ENCODE measurements around the gene TRAF4.

The TRAF4 gene

GRCh38 chr17:28747051-28747691 is 3.4 kb downstream of the TRAF4 start:
- no peak for ATAC-seq
- TF ChIP-seq BACH2 (CRISPR knock-in tag; IDR thresholded peaks at IDR 0.05; ENCODE audit: borderline replicate concordance) = no peak
- no peak for TF ChIP-seq ARNTL (CRISPR knock-in tag; IDR thresholded peaks at IDR 0.05; ENCODE audit: borderline replicate concordance, low read depth)
- TF ChIP-seq GLIS3 (CRISPR knock-in tag; IDR thresholded peaks at IDR 0.05) = no peak
- no peak for TF ChIP-seq ZNF565 (CRISPR knock-in tag; conservative IDR thresholded peaks at IDR 0.05; ENCODE audit: low read depth)
- TF ChIP-seq ESRRG (CRISPR knock-in tag; IDR thresholded peaks at IDR 0.05) = no peak
- TF ChIP-seq CSDC2 (CRISPR knock-in tag; IDR thresholded peaks at IDR 0.05) = no peak
- TF ChIP-seq OSR1 (CRISPR knock-in tag; IDR thresholded peaks at IDR 0.05) = no peak
- TF ChIP-seq, protein P1, sequence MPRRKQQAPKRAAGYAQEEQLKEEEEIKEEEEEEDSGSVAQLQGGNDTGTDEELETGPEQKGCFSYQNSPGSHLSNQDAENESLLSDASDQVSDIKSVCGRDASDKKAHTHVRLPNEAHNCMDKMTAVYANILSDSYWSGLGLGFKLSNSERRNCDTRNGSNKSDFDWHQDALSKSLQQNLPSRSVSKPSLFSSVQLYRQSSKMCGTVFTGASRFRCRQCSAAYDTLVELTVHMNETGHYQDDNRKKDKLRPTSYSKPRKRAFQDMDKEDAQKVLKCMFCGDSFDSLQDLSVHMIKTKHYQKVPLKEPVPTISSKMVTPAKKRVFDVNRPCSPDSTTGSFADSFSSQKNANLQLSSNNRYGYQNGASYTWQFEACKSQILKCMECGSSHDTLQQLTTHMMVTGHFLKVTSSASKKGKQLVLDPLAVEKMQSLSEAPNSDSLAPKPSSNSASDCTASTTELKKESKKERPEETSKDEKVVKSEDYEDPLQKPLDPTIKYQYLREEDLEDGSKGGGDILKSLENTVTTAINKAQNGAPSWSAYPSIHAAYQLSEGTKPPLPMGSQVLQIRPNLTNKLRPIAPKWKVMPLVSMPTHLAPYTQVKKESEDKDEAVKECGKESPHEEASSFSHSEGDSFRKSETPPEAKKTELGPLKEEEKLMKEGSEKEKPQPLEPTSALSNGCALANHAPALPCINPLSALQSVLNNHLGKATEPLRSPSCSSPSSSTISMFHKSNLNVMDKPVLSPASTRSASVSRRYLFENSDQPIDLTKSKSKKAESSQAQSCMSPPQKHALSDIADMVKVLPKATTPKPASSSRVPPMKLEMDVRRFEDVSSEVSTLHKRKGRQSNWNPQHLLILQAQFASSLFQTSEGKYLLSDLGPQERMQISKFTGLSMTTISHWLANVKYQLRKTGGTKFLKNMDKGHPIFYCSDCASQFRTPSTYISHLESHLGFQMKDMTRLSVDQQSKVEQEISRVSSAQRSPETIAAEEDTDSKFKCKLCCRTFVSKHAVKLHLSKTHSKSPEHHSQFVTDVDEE (CRISPR knock-in tag; IDR thresholded peaks at IDR 0.05) = no peak
- TF ChIP-seq ISL1 (CRISPR knock-in tag; IDR thresholded peaks at IDR 0.05) = no peak
- TF ChIP-seq ZC3H10 (CRISPR knock-in tag; IDR thresholded peaks at IDR 0.05) = no peak
- no peak for TF ChIP-seq ZFP30 (CRISPR knock-in tag; IDR thresholded peaks at IDR 0.05)
- no peak for TF ChIP-seq SNAI2 (CRISPR knock-in tag; IDR thresholded peaks at IDR 0.05)
- no peak for TF ChIP-seq PPARA (CRISPR knock-in tag; IDR thresholded peaks at IDR 0.05; ENCODE audit: borderline replicate concordance)

DNA sequence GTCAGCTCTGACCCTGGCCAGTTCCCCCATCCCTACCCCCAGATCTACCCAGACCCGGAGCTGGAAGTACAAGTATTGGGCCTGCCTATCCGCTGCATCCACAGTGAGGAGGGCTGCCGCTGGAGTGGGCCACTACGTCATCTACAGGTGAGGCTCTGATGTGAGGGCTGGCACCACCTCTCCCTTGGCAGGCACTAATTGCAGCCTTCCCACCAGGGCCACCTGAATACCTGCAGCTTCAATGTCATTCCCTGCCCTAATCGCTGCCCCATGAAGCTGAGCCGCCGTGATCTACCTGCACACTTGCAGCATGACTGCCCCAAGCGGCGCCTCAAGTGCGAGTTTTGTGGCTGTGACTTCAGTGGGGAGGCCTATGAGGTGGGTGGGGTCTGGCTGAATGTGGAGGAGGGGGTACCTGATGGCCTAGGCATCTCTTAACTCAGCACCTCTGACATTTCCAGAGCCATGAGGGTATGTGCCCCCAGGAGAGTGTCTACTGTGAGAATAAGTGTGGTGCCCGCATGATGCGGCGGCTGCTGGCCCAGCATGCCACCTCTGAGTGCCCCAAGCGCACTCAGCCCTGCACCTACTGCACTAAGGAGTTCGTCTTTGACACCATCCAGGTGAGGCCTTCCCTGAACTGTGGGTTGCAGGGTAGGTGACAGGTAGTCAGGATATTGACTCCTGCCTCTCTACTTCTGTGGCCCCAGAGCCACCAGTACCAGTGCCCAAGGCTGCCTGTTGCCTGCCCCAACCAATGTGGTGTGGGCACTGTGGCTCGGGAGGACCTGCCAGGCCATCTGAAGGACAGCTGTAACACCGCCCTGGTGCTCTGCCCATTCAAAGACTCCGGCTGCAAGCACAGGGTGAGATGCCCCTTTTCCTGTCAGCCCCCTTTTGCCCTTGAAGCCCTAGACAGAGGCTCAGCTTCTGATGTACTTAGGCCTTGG is 4.3 kb downstream of the TRAF4 start:
- no peak for ATAC-seq

More for the DNA sequence above, 4.3 kb downstream of the TRAF4 start:
- no peak for TF ChIP-seq ISL1 (CRISPR knock-in tag; IDR thresholded peaks at IDR 0.05)
- no peak for TF ChIP-seq SNAI2 (CRISPR knock-in tag; IDR thresholded peaks at IDR 0.05)
- no peak for TF ChIP-seq RARB (CRISPR knock-in tag; IDR thresholded peaks at IDR 0.05)
- no peak for TF ChIP-seq ZNF70 (CRISPR knock-in tag; IDR thresholded peaks at IDR 0.05)
- no peak for TF ChIP-seq GLIS3 (CRISPR knock-in tag; IDR thresholded peaks at IDR 0.05)
- TF ChIP-seq, protein P2, sequence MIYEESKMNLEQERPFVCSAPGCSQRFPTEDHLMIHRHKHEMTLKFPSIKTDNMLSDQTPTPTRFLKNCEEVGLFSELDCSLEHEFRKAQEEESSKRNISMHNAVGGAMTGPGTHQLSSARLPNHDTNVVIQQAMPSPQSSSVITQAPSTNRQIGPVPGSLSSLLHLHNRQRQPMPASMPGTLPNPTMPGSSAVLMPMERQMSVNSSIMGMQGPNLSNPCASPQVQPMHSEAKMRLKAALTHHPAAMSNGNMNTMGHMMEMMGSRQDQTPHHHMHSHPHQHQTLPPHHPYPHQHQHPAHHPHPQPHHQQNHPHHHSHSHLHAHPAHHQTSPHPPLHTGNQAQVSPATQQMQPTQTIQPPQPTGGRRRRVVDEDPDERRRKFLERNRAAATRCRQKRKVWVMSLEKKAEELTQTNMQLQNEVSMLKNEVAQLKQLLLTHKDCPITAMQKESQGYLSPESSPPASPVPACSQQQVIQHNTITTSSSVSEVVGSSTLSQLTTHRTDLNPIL (CRISPR knock-in tag; IDR thresholded peaks at IDR 0.05; ENCODE audit: low read depth) = no peak
- TF ChIP-seq ZNF565 (CRISPR knock-in tag; conservative IDR thresholded peaks at IDR 0.05; ENCODE audit: low read depth) = no peak
- TF ChIP-seq PATZ1 (CRISPR knock-in tag; IDR thresholded peaks at IDR 0.05; ENCODE audit: borderline replicate concordance) = no peak
- no peak for TF ChIP-seq CSRNP3 (CRISPR knock-in tag; IDR thresholded peaks at IDR 0.05)
- no peak for TF ChIP-seq OSR1 (CRISPR knock-in tag; IDR thresholded peaks at IDR 0.05)
- TF ChIP-seq TOX (CRISPR knock-in tag; IDR thresholded peaks at IDR 0.05; ENCODE audit: borderline replicate concordance) = no peak
- no peak for TF ChIP-seq ZC3H10 (CRISPR knock-in tag; IDR thresholded peaks at IDR 0.05)
- no peak for TF ChIP-seq TCF4 (CRISPR knock-in tag; IDR thresholded peaks at IDR 0.05; ENCODE audit: borderline replicate concordance)
- TF ChIP-seq ESRRG (CRISPR knock-in tag; IDR thresholded peaks at IDR 0.05) = no peak
- TF ChIP-seq BACH2 (CRISPR knock-in tag; IDR thresholded peaks at IDR 0.05; ENCODE audit: borderline replicate concordance) = no peak
